Neuronal stem cell (in vitro differentiated cells): ENCODE results near the gene PPP1R12A.

Experiments used
- DNase-seq: peaks from one replicate; pipeline ENCODE4 v3.0.0-alpha.2; 2013; ENCODE audit warnings: low spot score
- H2AFZ ChIP-seq: one replicate; pipeline ENCODE4 v1.6.1; 2013; ENCODE audit warnings: mild to moderate bottlenecking, low read length, inconsistent platforms
- H2AK5ac ChIP-seq: 2 replicates; pipeline ENCODE4 v1.6.1; 2013; ENCODE audit warnings: low read depth, mild to moderate bottlenecking, inconsistent platforms, low read length, moderate library complexity, mixed read lengths
- H2BK120ac ChIP-seq: 2 replicates; pipeline ENCODE4 v1.6.1; 2013; ENCODE audit warnings: low read depth, mild to moderate bottlenecking, inconsistent platforms, low read length, moderate library complexity, mixed read lengths
- H2BK12ac ChIP-seq: one replicate; pipeline ENCODE4 v1.6.1; 2013; ENCODE audit warnings: low read length, inconsistent platforms
- H2BK15ac ChIP-seq: 2 replicates; pipeline ENCODE4 v1.6.1; 2013; ENCODE audit warnings: mild to moderate bottlenecking, low read length, inconsistent platforms, mixed read lengths
- H2BK5ac ChIP-seq: one replicate; pipeline ENCODE4 v1.6.1; 2013; ENCODE audit warnings: inconsistent platforms, mild to moderate bottlenecking, low read length, moderate library complexity
- H3K14ac ChIP-seq: one replicate; pipeline ENCODE4 v1.6.1; 2013; ENCODE audit warnings: low read length, inconsistent platforms
- H3K18ac ChIP-seq: 2 replicates; pipeline ENCODE4 v1.6.1; 2013; ENCODE audit warnings: low read length, inconsistent platforms
- H3K23ac ChIP-seq: 2 replicates; pipeline ENCODE4 v1.6.1; 2013; ENCODE audit warnings: low read depth, mild to moderate bottlenecking, mixed read lengths, low read length, inconsistent platforms; ENCODE audit not compliant: poor library complexity
- H3K27ac ChIP-seq: replicated peaks from 3 replicates; pipeline ENCODE4 v1.5.1; 2013; ENCODE audit warnings: low read length, inconsistent platforms
- H3K27me3 ChIP-seq, 3 experiments: 2 replicates each; pipeline ENCODE4 v1.6.1; 2013; ENCODE audit warnings: low read length in 3 of 3, mild to moderate bottlenecking in 2 of 3, inconsistent platforms in 1 of 3, low read depth in 1 of 3, mixed read lengths in 1 of 3, moderate library complexity in 1 of 3; ENCODE audit not compliant: control insufficient read depth in 3 of 3, insufficient read depth in 3 of 3
- H3K36me3 ChIP-seq, 2 donors: replicated peaks in 1 of 2; 2 replicates each; pipeline ENCODE4 v1.6.1; 2013; ENCODE audit warnings: low read length in 2 of 2; ENCODE audit not compliant: control insufficient read depth in 2 of 2, insufficient read depth in 2 of 2
- H3K4ac ChIP-seq: 2 replicates; pipeline ENCODE4 v1.6.1; 2013; ENCODE audit warnings: inconsistent platforms, mild to moderate bottlenecking, low read length, moderate library complexity
- H3K4me1 ChIP-seq, 2 donors: 1 replicate in 1 of 2; 2 replicates in 1 of 2; pipeline ENCODE4 v1.6.1; 2013; ENCODE audit warnings: low read length in 2 of 2, low read depth in 1 of 2; ENCODE audit not compliant: control insufficient read depth in 2 of 2, insufficient read depth in 1 of 2
- H3K4me2 ChIP-seq: one replicate; pipeline ENCODE4 v1.6.1; 2013; ENCODE audit warnings: mild to moderate bottlenecking, low read length, inconsistent platforms; ENCODE audit not compliant: insufficient read depth, poor library complexity, severe bottlenecking
- H3K4me3 ChIP-seq, 2 donors: 2 replicates each; pipeline ENCODE4 v1.5.1; 2013; ENCODE audit warnings: low read length in 2 of 2, mild to moderate bottlenecking in 2 of 2, inconsistent platforms in 1 of 2, moderate library complexity in 1 of 2
- H3K79me1 ChIP-seq: one replicate; pipeline ENCODE4 v1.6.1; 2013; ENCODE audit warnings: low read depth, mild to moderate bottlenecking, inconsistent platforms, low read length, moderate library complexity
- H3K9ac ChIP-seq: one replicate; pipeline ENCODE4 v1.6.1; 2013; ENCODE audit warnings: mild to moderate bottlenecking, low read depth, low read length, inconsistent platforms; ENCODE audit not compliant: poor library complexity
- H3K9me3 ChIP-seq, 2 donors: replicated peaks in 1 of 2; 2 replicates each; pipeline versions ENCODE3 to v1.6.1; 2013; ENCODE audit warnings: low read length in 2 of 2, mild to moderate bottlenecking in 2 of 2, inconsistent platforms in 1 of 2, low read depth in 1 of 2, mixed read lengths in 1 of 2, moderate library complexity in 1 of 2; ENCODE audit not compliant: control insufficient read depth in 2 of 2, insufficient read depth in 1 of 2
- H4K8ac ChIP-seq: one replicate; pipeline ENCODE4 v1.6.1; 2013; ENCODE audit warnings: low read depth, mild to moderate bottlenecking, inconsistent platforms, low read length, moderate library complexity
- H4K91ac ChIP-seq: one replicate; pipeline ENCODE4 v1.6.1; 2013; ENCODE audit warnings: low read length, low read depth, mild to moderate bottlenecking, inconsistent platforms; ENCODE audit not compliant: poor library complexity
- WGBS, 2 donors: extraction: QIAGEN DNeasy Blood & Tissue Kit; methylation state at CpG; one replicate each; pipeline ENCODE4 v1.1.7; 2013; ENCODE audit warnings: missing lambda C conversion rate in 2 of 2, mixed read lengths in 1 of 2; ENCODE audit not compliant: insufficient read length in 2 of 2, insufficient replicate concordance in 1 of 2; ENCODE audit errors: extremely low coverage in 2 of 2; 5-methylcytosine and 5-hydroxymethylcytosine counted together

The PPP1R12A gene

DNA sequence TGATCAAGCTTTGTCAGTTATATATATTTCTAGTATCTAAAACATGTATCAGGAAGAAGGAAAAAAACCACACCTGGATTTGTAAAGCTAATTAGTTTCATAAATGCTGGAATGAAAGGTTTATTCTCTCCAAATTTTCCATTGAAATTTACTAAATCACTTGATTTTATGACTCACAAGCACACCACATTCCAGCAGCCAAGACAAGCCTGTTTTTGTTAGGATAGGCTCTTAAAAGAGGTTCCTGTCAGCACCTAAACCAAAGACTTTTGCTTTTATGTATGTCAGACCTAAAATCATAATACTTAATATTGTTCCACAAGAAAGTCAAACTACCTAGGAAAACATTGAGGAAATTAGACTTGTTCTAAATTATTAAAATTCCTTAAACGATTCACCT, 158.8 kb downstream of the PPP1R12A start:
- H3K4me3 ChIP-seq, result no peak overlapping the region

DNA sequence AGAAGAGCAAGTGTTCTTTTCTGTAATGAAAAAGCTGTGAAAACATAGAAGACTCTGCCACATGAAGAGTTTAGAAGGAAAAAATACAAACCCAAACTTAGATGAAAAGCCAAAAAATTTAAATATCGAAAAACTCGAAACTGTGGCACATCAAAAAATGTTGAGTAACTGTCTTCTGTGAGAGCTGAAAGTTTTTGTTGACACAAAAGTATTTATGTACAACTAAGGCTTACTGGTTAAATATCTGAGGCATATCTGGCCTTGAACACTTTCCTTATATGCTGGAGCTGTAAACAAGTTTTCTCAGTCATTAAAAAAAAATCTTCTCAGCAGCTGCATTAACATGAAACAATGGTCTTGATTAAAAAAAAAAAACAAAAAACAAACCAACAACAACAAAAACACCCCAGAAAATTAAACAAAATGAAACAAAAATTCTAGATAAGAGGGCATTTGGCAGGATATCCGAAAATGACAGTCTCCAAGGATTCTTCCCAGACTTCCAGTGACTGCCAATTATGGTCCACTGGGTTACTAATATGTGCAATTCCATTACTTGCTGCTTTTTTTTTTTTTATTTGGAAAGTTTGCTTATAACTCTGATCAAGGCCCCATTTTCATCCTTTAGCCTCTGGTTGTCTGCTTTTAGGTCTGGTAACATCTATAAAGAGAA, 159.4 kb downstream of the PPP1R12A start:
- Histone ChIP-seq H2BK12ac (no peak overlapping the region), H2BK5ac (no peak overlapping the region), H2BK120ac (no peak overlapping the region), H3K27ac (no peak overlapping the region), H3K14ac (no peak overlapping the region), H3K9me3 (no peaks in the 10 kb centered on the region), H3K36me3 (peaks cover 2 to 83% of the 10 kb centered on the region in 2 donors), H4K91ac (no peak overlapping the region), H3K4me2 (no peak overlapping the region), H3K18ac (no peak overlapping the region), H3K9ac (no peak overlapping the region), H2AK5ac (no peak overlapping the region), H4K8ac (no peak overlapping the region), H3K4ac (no peak overlapping the region), H2AFZ (no peak overlapping the region), H3K79me1 (no peaks in the 10 kb centered on the region), H3K4me3 (no peak overlapping the region), H3K27me3 (no peaks in the 10 kb centered on the region), H3K23ac (no peak overlapping the region), H2BK15ac (no peak overlapping the region), H3K4me1 (no peaks in the 10 kb centered on the region)
- DNase-seq, result no peak
- no CpG with 5 or more reads among the region's 3 CpGs for WGBS, 2 donors

More for the DNA sequence above, 158.8 kb downstream of the PPP1R12A start:
- Histone ChIP-seq H3K9me3 (no peaks in the 10 kb centered on the region), H3K14ac (no peak overlapping the region), H2BK120ac (no peak overlapping the region), H2AK5ac (no peak overlapping the region), H3K23ac (no peak overlapping the region), H3K79me1 (no peaks in the 10 kb centered on the region), H3K4ac (no peak overlapping the region), H3K27me3 (no peaks in the 10 kb centered on the region), H3K4me1 (no peaks in the 10 kb centered on the region), H2BK12ac (no peak overlapping the region), H2BK5ac (no peak overlapping the region), H4K8ac (no peak overlapping the region), H3K9ac (no peak overlapping the region), H3K27ac (no peak overlapping the region), H3K4me2 (no peak overlapping the region), H2BK15ac (no peak overlapping the region), H3K18ac (no peak overlapping the region), H3K36me3 (peaks cover 2 to 89% of the 10 kb centered on the region in 2 donors), H4K91ac (no peak overlapping the region), H2AFZ (no peak overlapping the region)
- no CpG with 5 or more reads among the region's 1 CpG for WGBS, 2 donors
- no peak for DNase-seq

DNA sequence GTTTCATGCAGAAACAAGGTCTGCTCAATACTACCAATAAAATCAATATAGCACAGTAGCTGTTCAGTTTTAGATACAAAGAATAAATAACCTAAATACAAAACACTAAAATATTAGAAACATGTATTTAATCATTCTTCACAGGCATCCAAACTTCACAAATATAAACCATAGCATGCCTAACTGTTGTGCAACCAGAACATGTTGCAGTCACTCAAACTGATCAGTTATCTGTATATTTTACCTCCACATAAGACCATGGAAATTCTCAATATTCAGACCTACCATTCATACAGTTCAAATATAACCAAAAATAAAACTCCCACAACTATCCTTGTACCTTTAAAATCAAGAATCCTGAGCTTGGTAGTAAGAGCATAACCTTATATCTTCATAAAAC, 161.0 kb downstream of the PPP1R12A start:
- Histone ChIP-seq H3K14ac (no peak overlapping the region), H3K79me1 (no peaks in the 10 kb centered on the region), H3K27ac (no peak overlapping the region), H3K36me3 (peaks cover 0 to 67% of the 10 kb centered on the region in 2 donors), H4K8ac (no peak overlapping the region), H3K9me3 (no peaks in the 10 kb centered on the region), H3K4me1 (no peaks in the 10 kb centered on the region), H3K4me2 (no peak overlapping the region), H3K4me3 (no peak overlapping the region), H2BK5ac (no peak overlapping the region), H2BK12ac (no peak overlapping the region), H2BK120ac (no peak overlapping the region), H3K27me3 (no peaks in the 10 kb centered on the region), H2BK15ac (no peak overlapping the region), H2AK5ac (no peak overlapping the region), H3K4ac (no peak overlapping the region), H3K18ac (no peak overlapping the region), H4K91ac (no peak overlapping the region), H3K23ac (no peak overlapping the region), H3K9ac (no peak overlapping the region), H2AFZ (no peak overlapping the region)
- no peak for DNase-seq

DNA sequence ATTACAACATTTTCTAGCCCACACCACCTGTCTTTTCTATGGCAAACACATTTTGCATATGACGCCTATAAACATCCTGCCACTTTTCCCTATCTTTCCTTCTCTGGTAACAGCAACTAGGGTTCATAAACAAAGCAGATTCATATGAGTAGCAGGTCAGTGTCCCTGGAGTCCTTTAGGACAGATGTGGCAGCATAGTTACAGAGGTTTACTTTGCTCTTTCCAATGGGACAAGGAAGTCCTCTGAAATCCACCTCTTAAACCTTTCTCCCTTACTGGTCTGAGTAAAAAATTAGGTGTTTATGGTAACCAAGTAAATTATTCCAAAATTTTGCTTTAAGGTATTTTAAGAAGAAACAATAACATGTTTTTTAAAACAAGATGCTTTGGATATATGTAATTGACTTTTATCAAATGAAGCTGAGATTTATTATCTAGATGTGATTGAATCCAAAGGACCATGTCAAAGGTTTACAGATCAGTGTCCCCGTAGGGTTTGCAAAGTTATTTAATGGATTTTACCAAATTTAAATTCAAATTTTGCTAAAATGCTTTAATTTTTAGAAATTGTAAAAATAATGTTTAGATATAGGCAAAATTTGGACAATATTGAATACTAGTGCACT, 164.9 kb downstream of the PPP1R12A start:
- H3K9me3 ChIP-seq, result no peaks in the 10 kb centered on the region
- H3K9ac ChIP-seq, result no peak overlapping the region
- no peak overlapping the region for H3K4ac ChIP-seq
- H2BK120ac ChIP-seq, result no peak overlapping the region
- H3K4me1 ChIP-seq, result no peaks in the 10 kb centered on the region
- H2BK5ac ChIP-seq, result no peak overlapping the region
- no peak overlapping the region for H4K8ac ChIP-seq
- H2BK15ac ChIP-seq, result no peak overlapping the region
- no peaks in the 10 kb centered on the region for H3K27me3 ChIP-seq
- no peak for DNase-seq
- H3K4me3 ChIP-seq, result no peak overlapping the region
- H2AK5ac ChIP-seq, result no peak overlapping the region
- H3K27ac ChIP-seq, result no peak overlapping the region
- H3K23ac ChIP-seq, result no peak overlapping the region
- no peak overlapping the region for H3K18ac ChIP-seq
- H3K79me1 ChIP-seq, result no peaks in the 10 kb centered on the region
- H2AFZ ChIP-seq, result no peak overlapping the region
- no CpG with 5 or more reads among the region's 2 CpGs for WGBS, 2 donors
- H2BK12ac ChIP-seq, result no peak overlapping the region
- H3K36me3 ChIP-seq, result peaks cover 0 to 28% of the 10 kb centered on the region in 2 donors
- no peak overlapping the region for H4K91ac ChIP-seq
- no peak overlapping the region for H3K14ac ChIP-seq
- no peak overlapping the region for H3K4me2 ChIP-seq
